ENCODE results near the gene ARHGAP44.

ARHGAP44 gene

GRCh38 chr17:12995106-12995895 lies 206.0 kb downstream of the ARHGAP44 start:
- DNase-seq (ENCODE audit: low spot score): no peak

DNA sequence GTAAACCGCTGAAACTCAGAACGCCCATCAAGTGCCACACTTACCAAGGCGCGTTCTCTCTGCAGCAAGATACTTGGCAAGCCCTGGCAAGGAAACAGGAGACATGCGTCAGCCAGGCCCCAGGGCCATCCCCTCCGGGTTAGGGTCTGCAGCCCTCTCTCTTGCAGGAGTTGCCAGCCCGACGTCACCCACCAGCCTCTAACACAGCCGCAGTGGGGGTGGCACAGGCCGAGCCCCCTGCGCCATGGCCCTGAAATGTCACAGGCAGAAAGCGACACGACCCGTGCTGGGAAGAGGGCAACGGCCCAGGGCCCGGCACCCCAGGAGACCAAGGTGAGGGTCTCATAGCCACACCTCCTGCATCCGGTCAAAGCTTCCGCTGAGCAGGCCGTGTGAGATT lies 206.6 kb downstream of the ARHGAP44 start:
- no peak for DNase-seq (ENCODE audit: low spot score)

DNA sequence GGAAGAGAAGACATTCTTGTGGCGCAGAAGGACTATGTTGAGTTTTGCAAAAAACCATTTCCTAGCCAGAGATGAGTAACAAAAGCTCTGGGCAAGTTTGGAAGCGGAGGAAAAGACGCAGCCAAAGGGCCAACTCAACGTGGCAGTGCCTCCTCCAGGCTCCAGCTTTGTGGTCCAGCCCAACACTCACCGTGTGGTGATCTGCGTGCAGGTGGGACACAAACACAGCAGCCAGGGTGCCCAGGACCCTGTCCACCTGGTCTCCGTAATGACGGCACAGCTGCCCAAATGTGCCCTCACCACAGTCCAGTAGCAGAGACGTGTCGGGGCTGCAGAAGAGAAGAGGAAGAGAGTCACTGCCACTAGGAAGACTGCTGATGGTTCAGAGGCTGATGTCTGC lies 207.1 kb downstream of the ARHGAP44 start:
- DNase-seq (ENCODE audit: low spot score): no peak

DNA sequence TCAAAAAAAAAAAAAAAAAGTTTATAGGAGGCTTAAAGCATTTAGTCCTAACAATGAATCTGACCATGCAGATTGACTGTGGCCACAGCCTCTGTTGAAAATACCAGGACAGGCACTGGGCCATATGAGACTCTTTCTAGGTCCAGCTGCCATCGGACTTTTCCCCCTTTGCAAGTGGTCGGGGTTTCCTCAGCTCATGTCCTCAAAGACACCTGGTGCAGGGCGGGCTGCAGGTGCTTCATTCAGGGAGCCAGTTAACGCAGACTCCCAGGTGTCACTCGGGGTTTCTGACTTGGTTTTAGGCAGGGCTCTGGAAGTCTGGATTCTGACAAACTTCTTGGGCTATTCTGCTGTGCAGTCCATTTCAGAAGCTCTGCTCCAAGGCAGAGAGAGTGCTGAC lies 207.6 kb downstream of the ARHGAP44 start:
- no peak for DNase-seq (ENCODE audit: low spot score)

DNA sequence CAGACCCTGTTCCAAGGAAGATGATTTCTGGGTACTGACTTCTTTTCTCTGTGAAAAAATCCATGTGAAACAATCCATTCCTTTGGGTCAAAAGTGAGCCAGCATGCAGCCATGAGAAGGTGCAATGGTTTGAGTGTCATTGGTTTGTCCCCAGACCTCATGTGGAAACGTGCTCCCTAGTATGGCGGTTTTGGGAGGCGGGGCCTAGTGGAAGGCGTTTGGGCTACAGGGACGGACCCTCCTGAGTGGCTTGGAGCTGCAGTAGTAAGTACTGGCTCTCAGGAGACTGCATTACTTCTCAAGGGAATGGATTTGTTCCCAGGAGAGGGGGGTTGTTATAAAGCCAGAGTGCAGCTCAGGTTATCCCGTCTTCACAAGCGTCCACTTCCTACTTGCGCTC lies 209.2 kb downstream of the ARHGAP44 start:
- no peak for DNase-seq (ENCODE audit: low spot score)

- DNase-seq (ENCODE audit: low spot score): no peak
Observed at GRCh38 chr17:12998874-12999273, 209.6 kb downstream of the ARHGAP44 start.

GRCh38 chr17:13000561-13000960 lies 211.3 kb downstream of the ARHGAP44 start:
- DNase-seq (ENCODE audit: low spot score): no peak

DNA sequence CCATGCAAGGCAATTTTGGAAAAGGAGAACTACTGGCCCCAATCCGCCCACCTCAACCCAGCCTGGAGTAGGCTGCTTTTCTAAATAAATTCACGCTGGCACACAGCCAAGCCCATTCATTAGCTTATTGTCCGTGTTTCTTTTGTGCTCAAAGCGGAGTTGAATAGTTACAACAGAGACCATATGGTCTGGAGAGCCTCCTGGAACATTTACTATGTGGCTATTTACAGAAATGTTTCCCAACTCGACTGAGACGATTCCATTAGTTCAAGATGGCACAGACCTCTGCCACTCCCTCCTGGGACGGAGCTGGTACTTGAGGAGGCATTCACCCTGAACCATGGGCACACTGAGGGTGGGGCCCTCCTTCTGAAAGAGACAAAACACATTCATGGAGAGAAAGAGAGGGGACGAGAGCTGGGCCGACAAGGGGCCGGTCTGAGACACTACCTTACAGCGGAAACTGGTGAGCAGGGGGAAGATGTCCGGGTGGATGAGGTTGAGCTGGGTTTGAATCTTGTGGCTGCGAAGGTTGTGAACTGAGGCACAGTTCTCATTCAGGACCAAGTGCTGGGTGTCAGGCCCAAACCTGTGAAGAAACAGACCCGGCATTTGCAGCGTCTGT lies 212.8 kb downstream of the ARHGAP44 start:
- no peak for DNase-seq (ENCODE audit: low spot score)

DNA sequence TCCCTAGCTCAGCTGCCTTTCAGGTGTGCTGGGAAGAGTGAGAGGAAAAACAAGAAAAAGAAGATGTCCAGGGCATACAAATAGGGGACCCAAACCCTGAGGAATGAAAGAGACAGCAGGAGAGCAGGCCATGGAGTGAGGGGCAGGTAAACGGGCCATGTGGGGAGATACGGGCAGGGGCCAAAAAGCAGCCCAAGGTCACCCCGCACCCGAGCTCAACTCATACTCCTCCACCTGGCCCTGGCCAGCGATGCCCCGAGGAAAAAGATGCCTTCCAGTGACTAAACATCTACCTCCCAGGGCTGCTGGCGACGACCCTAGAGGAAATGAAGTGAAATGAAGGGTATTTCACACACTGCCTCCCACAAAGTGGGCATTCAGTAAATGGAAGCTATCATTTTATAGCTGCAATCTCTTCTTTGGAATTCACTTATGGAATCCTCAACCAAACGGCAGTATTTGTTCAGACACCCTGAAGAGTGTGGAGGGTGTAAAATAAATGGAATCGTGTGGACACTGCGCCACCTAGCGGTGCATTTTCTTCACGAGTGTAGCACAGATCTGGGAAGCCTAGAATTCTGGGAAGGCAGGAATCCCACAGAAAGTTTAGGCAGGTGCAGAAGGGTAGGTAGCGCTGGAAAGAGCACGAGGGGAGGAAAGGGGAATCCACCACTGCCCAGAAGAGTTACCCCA lies 213.6 kb downstream of the ARHGAP44 start:
- DNase-seq (ENCODE audit: low spot score): peak; percentile 57

DNA sequence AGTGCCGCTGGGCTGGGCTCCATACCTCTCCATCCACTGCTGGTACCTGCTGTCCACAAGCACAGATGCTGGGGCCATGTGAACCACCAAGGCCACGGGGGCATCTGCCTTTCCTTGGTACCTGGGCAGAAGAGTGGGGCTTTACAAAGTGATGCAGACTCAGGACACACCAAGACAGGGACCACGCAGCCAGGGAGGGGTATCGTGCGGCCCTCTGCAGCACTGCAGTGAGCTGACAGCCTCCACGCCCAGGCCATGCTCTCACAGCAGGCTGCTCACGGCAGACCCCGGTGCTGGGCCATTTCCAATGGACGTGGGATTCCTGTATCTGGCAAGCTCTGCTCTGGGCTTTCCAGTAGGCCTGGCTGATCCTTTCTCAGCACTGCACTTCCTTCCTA lies 214.2 kb downstream of the ARHGAP44 start:
- DNase-seq (ENCODE audit: low spot score): no peak

DNA sequence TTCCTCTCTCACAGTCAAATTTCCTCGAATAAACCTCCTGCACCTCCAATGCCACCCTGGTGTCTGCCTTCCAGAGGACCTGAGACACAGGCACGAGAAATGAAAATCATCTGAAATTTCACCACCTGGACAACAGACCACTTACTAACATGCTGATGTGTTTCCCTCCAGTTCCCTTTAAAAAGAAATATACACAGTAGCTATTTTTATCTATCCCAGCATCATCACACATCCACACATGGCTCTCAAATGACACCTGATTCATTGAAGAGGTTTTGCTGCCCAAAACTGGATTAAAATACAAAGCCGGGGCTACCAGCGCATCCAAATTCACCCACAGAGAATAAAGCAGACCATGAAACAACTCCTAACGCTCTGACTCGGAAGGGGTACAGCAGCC lies 214.6 kb downstream of the ARHGAP44 start:
- DNase-seq (ENCODE audit: low spot score): no peak

GRCh38 chr17:13004336-13004735 lies 215.0 kb downstream of the ARHGAP44 start:
- DNase-seq (ENCODE audit: low spot score): no peak

DNA sequence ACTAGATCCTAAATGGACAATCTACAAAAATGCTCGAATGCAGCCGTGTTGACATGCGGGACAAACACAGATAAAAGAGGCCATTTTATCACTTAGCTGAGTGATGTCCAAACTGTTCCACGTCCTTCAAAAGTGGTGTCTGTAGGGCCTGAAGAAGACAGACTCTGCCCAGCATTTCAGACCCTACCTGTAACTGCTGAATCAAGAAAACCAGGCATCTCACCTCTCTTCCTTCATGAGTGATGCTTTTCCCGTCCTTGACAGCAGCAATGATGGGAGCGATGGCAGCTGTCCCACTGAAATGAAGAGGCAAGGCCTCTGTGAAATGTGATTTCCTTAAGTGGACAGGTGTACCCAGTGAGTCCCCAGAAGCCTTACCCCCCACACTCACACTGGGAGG lies 216.2 kb downstream of the ARHGAP44 start:
- no peak for DNase-seq (ENCODE audit: low spot score)

- DNase-seq (ENCODE audit: low spot score): no peak
Observed at GRCh38 chr17:13008461-13008860, 219.2 kb downstream of the ARHGAP44 start.

DNA sequence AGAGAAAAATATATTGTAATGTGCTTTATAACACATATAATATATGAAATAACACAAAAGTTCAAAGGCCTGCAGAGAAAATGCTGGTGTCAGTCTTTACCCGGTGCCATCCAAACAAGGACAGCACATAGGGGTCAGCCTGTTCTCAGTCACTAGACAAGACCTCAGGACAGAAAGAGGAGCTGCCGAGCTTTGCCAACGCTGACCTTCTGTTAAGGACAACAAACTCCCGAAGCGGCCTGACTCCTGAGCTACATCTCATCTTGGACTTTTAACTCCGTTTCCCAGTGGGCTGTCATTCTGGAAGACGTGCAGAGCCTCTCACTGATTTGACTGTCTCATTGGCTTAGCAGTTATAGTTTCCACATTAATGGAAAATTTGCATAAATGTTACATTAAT lies 221.7 kb downstream of the ARHGAP44 start:
- DNase-seq (ENCODE audit: low spot score): no peak

DNA sequence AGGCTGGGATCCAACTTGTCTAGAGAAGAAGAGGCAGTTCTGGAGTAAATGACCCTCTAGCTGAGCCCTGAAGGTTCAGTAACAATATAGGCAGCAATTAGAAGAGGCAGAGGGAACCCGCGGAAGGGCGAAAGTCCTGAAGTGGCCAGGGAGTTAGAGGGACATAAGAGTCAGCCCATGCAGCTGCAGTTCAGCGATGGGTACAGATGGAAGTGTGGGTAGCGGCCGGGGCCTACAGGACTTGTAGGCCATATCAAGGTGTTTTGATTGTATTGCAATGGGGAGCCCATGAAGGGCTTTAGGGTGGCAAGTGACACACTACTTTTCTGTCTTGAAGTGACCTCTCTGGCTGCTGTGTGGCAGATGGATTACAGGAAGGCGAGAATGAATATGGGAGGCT lies 225.5 kb downstream of the ARHGAP44 start:
- DNase-seq (ENCODE audit: low spot score): no peak

- DNase-seq (ENCODE audit: low spot score): no peak
Observed at GRCh38 chr17:13016881-13017654, 227.8 kb downstream of the ARHGAP44 start.

DNA sequence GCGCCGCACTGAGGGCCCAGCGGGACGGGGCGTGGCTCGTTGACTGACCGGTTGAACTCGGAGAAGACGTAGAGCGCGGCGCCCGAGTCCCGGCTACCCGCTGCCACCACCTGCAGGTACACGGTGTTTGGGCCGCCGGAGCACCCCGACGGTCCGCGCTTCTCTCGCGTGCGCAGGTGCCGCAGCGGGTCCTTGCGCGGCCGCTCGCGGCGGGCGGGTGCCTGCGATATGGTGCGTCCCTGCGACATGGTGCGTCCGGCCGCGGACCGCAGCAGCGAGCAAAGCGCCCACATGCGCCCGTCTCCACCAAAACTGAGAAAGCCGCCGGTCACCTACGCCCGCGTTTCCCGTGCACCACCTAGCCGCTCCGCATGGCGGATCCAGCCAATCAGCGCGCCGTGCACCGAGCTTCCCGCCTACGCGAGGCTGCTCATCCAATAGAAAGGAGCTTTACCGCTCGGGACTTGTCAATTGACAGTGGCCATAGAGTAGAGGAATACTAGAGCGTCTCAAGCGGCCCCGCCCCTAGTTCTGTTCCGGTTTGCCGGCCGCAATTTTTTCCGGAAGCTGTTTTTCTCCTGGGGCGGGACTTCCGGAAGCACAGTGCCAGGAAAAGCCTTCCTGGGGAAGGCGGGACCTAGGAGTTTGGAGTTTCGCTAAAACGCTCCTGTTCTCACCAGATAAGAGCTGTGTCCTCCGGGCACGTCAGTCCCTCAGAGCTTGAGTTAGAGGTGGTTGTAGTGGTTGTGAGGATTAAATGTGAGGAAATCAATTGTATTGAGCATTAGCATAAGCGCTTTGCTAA lies 228.6 kb downstream of the ARHGAP44 start, which contains the start of gene ELAC2:
Gene ELAC2, minus strand, starts transcription at position 373 of the 805 bp plus-strand sequence. Its CDS starts 80 bp downstream, at position 293.
- DNase-seq (ENCODE audit: low spot score): peak; percentile 91

- no peak for DNase-seq (ENCODE audit: low spot score)
Observed at GRCh38 chr17:13024016-13024415, 234.7 kb downstream of the ARHGAP44 start.

- DNase-seq (ENCODE audit: low spot score): peak; percentile 78
Observed at GRCh38 chr17:13024526-13025257, 235.4 kb downstream of the ARHGAP44 start.

- no peak for DNase-seq (ENCODE audit: low spot score)
Observed at GRCh38 chr17:13025258-13025627, 235.9 kb downstream of the ARHGAP44 start.
